Germinal center (tissue), 1 donor: ENCODE data around the gene CAMTA1.
A peak's percentile ranks its signal among the peaks of the same experiment; 100 is the strongest.

Source experiments
- DNase-seq: peaks from one replicate; pipeline ENCODE4 v3.0.0; 2012; ENCODE audit warnings: mixed read lengths, low spot score

The CAMTA1 gene

DNA sequence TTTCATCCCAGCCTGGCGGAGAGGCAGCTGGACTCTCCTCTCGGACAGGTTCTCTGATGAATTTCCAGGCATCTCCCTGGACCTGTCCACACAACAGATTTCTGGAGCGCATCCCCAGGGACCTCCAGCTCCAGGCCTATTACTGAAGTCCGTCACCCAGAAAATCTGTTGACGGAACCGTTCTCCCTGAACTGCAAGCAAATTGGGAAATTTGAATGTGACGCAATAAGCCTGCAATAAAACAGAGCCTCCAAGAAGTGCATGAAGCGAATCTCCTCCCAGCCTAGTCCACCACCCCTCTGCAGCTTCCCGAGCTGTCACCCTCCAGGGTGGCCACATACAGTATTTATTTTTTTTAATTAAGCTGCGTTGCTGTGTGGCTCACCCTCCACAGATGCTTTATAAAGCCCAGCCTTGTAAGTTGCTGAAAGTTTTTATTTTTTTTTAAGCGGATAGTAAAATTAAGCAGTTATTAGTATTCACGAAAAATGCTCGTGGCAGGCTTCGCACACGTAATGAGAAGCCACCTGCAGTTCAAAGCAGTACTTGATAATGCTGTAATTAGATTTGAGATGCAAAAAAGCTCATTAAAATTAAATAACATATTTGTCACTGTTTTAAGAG lies 173.3 kb downstream of the CAMTA1 start:
- no peak for DNase-seq

DNA sequence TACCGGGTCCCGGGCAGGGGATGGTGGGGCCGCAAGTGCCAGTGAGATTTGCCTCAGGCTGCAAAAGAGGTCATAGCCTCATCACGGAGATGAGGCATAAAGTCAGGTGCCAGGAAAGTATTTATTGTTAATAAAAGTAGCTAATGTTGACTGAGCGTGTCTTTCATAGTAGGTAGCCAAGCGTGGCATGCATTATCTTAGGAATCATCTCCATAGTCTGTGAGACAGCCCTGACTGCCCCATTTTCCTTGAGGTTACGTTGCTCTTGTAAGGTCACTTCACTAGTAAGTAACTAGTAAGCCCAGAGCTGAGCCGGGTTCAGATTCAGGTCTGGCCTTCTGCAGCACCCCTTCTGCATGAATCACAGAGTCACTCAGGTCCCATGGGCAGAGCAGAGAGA lies 174.2 kb downstream of the CAMTA1 start:
- DNase-seq, result no peak

DNA sequence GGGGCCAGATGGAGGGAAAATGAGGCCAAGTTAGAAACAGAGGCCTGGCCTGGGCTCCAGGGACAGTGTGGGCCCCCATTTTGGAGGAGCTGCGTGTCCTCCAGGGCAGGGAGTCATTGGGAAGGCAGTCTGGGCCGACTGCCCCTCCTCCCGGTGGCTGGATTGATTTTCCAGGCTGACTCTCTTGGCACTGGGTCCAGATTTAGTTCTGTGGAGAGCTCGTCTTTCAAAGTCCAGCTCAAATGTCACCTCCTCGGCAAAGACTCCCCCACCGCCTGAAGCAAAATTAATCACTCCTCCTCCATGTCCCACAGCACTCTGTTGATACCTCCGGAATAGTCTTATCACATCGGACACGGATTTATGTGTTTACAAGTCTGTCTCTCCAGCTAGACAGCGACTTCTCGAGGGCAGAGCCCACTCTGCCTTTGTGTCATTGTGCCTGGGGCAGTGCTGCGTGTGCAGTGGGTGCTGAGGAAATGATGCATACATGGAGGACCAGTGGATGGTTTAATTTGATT lies 175.1 kb downstream of the CAMTA1 start:
- DNase-seq, result no peak

DNA sequence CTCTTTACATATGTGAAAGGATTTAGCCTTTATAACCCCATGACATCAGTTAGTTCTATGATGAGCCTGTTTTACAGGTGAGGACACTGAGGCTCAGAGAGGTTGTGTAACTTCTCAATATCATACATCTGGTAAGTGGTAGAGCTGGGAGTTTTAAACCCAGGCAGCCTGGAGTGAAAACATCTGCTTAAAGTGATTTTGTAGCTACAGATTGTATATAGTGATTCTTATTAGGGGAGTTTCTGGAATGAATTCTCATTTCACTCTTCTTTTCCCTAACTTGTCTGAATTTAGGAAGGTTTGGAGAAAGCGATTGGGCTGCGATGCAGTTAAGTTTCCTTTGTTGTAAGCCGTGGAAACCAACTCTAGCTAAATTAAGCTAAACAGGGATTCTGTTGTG lies 175.6 kb downstream of the CAMTA1 start:
- no peak for DNase-seq

DNA sequence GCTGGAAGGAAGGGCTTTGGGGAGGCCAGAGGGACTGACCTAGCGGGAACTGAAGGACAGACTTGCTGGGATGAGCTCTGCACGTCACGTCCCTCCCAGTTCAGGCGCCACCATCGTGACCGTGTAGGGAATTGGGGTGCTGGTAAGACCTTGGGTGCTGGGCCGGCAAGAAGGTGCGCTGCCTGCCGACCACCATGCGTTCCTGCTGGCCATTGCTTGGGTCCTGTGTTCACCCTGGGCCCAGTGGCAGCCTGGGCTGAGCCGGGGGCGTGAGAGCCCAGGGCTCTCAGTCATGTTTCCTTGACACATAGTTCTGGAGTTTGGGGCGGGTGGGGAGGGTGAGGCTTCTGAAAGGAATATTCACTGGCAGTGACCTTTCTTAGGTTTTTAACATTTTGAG lies 176.0 kb downstream of the CAMTA1 start:
- DNase-seq, result no peak

DNA sequence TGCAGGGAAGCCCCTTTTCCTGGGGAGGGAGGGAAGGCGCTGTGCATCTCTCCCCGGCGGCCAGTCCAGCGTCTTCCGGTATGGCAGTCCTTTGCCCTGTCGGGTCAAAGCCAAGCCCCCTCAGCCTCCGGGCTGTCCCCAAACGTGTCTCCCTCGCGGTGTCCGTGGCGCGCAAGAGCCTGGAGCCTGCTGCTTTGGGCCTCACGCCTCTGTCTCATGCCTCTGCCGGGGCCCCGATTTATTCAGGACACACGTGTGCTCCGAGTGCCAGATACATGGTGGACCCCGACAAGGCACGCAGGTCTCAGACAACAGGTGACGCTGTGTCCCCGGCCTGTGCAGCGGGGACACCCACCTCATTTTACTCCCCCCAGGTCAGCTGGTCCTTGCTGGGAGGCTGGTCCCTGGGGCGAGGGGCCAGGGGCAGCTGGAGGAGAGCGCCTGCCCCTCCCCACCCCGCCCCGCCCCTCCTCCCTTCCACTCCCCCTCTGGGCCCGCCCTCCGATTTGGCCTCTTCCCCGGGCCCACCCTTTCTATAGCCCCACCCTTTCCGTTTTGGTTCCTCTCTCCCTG lies 176.7 kb downstream of the CAMTA1 start:
- no peak for DNase-seq

DNA sequence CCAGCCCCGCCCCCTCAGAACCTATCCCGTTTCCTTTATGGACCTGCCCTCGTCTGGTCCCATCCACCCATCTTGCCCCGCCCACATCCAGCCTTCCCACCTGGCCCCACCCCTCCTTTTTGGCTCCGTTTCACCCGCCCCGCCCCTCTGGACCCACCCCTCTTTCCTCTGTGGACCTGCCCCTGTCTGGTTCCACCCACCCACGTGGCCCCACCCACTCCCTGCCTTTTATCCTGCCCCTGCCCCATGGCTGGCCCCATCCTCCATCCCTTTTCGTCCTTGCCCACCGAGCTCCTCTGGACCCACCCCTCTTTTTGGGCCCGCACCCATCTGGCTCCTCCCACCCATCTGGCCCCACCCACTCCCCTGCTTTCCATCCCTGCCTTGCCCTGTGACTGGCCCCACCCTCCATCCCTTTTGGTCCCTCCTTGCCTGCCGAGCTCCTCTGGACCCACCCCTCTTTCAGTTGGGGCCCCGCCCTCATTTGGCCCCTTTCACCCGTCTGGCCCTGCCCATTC lies 177.3 kb downstream of the CAMTA1 start:
- DNase-seq, result peak; percentile 62

DNA sequence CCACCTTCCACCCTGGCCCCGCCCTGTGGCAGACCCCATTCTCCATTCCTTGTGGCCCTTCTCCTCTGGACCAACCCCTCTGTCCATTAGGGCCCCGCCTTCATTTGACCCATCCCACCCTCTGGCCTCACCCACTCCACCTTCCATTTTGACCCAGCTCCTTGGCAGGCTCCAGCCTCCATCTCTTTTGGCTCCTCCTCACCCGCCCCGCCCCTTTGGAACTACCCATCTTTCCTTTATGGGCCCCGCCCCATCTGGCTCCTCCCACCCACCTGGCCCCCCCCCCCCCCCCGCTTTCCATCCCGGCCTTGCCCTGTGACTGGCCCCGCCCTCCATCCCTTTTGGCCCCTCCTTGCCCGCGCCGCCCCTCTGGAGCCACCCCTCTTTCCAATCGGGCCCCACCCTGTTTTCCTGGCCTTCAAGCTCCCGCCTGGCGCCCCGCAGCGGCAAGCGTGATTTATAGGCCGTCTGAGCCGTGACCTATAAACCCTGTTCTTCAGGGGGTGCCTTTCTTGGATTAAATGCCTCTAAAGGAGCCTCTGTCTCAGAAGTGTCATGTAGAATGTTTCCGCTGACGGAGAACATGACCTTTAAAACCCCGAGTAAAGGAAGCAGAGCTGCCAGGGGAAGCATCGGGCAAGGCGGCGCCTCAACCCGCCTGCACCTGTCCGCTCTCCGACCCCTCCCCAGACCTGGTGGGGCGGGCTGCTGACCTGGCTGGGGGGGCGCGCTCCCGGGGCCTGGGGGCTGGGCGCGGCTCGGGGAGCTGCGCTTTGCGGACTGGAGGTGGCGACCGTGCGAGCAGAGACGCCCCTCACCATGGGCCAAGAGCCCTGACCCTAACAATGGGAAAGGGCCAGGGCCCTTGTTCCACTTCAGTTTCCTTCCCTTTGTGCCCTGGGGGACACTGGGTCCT lies 178.0 kb downstream of the CAMTA1 start:
- peak; percentile 61 for DNase-seq

DNA sequence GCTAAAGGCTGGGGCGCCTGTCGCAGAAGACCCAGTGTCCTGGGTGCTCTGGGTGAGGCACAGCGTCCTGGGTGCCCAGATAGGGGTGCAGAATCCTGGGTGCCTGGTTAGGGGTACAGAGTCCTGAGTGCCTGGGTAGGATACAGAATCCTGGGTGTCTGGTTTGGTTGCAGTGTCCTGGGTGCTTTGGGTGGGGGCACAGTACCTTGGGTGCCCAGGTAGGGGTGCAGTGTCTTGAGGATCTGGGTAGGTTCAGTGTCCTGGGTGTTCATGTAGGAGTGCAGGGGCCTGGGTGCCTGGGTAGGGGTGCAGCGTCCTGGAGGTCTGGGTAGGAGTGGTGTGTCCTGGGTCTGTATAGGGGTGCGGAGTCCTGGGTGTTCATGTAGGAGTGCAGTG lies 178.7 kb downstream of the CAMTA1 start:
- no peak for DNase-seq

DNA sequence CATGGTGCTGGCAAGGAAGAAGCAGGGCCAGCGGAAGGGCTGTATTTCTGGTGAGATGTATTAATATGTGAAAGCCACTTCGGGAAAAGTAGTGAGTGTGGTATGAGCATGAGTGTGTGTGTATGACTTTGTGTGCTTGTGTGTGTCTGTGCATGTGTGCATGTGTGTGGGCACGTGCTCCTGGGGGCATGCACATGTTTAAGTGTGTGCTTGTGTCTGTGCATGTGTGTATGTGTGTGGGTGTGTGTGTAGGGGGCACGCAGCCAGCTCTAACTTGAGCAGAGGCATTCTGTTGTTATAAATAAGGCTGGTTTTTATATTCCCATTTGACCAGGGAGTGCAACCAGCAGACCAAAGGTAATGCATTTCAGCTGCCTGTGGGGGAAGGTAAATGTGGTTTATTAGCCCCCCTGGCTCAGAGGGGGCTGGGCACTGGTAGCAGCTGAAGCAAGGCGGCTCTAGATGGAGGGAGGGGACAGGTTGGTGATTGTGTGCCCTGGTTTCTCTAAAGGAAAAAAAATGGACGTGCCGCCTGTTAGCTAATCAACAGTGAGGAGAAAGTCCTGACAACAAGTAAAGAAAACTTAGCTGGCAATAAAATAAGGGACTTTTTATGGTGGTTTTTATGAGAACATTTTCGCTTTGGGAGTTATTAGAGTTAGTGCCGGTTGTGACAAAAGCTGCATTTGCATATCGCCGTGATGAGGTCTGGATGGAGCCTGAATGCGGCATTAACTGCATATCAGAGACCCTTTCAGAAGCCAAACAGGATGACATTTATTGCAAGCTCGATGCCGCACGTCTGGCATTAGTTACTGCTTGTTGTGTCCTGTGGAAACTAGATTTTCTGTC lies 180.1 kb downstream of the CAMTA1 start:
- DNase-seq, result no peak

DNA sequence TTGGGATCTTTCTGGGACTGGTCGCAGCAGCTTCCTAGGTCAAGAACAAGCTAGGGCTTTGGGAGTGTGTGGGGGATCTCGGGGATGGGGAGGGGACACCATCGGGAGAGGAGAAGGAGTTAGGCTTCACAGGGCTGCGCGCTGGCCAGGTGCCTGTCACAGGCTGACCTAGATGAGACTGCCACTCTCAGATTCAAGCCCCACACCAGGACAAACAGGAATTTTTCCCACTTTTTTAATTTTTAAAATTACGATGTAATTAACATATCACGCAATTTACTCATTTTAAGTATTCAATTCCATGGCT lies 180.6 kb downstream of the CAMTA1 start:
- no peak for DNase-seq

DNA sequence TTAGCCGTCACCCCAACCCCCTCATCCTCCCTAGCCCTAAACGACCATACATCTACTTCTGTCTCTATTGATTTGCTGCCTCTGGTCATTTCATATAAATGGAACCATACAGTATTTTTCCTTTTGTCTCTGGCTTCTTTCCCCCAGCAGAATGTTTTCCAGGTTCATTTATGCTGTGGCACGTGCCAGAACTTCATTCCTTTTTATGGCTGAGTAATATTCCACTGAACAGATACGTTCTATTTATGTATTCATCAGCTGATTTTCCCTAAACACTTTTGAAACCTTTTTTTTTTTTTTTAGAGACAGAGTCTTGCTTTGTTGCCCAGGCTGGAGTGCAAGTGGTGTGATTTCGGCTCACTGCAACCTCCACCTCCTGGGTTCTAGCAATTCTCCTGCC lies 181.1 kb downstream of the CAMTA1 start:
- no peak for DNase-seq

DNA sequence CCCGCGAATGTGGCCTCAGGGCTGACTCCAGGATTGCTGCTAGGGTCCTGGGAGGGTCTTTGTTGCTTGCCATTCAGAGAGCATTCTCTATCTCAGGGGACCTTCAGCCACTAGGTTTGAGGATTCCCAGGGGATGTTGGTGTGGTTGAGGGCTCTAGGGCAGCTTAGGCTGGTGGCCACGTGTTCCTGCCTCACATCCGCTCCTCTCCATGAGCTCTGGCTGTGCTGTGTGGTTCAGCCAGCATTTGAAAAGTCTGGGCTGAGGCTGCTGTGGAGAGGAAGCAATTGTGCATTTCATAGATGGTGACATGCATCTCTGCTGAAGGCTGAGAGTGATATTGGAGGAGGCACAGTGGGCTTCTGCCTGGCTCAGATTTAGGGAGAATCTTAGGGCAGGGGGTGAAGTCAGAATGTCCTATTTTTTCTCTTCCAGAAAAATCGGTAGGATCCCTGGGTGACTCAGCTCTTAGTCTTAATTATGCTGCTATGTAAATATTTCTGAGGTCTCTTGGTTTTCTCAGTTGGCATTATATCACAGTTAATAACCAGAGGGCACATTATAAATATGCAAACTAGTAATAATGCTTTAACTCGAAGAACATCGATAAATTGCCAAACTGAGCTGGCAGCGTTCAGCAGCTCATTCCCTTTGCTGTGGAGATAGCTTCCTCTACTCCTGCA lies 182.3 kb downstream of the CAMTA1 start:
- DNase-seq, result no peak

DNA sequence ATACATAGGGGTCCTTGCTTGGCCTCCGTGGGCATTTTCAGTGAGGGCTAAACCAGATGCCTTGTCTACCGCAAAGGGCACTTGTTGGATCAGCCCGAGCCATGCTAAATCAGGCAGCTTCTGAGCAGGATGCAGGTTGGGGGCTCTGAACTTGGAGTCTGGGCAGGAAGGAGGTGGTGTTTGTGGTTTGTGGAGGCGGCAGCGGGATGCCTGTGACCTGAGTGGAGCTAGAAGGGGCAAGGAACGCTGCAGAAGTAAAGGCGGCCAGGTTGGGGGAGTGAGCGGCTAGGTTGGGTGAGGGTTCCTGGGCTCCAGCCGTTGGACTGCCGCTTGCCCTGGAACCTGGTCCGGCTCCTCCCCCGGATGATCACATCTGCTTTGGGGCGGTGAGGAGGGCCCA lies 183.9 kb downstream of the CAMTA1 start:
- DNase-seq, result no peak

DNA sequence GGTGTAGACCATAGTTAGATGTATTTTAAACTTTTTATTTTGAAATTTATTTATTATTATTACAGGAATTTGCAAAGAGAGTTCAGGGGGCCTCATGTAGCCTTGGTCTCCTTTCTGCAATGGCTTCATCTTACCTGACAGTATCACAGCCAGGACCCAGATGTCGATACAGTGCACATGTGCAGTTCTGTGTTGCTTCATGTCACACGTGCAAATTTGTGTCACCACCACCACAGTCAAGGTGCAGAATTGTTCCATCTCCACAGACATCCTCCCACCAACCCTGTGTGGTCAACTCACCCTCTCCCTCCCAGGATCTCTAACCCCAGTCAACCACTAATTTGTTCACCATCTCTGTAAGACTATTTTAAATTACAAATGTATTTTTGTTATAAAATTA lies 184.5 kb downstream of the CAMTA1 start:
- no peak for DNase-seq

DNA sequence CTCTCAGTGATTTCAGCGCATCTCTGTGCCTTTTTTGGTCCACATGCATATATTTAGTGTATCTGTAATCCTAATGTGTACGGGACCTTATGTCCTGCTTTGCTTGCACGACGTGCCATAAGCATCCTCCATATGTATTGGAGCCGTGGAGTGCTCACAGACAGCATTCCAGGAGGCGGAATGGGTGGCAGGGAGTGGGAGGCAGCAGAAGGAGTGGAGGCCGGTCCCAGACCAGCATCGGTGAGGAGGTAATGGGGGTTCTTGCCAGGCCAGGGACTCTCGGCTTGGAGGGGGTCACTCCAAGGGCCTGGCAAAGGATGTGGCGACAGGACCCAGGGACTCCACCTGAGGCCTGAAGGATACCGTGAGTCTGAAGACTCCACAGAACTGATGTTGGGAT lies 185.0 kb downstream of the CAMTA1 start:
- no peak for DNase-seq

DNA sequence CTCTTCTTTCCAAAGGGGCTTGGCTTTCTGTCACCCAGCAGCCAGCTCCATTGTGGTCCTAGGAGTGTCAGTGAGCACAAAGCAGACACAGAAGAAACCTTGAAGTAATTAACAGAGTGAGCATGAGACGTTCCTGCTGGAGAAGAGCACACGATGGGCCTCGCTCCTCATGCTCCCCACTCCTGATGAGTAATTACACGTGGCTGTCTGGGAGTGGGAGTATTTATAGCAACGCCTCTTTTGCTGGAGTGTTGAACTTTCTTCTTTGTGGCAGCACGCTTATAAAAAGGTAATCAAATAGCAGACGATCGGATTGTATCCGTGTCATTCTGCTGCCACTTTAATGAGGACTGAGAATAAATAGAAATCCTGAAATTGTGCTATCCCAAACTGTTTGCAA lies 185.8 kb downstream of the CAMTA1 start:
- no peak for DNase-seq

DNA sequence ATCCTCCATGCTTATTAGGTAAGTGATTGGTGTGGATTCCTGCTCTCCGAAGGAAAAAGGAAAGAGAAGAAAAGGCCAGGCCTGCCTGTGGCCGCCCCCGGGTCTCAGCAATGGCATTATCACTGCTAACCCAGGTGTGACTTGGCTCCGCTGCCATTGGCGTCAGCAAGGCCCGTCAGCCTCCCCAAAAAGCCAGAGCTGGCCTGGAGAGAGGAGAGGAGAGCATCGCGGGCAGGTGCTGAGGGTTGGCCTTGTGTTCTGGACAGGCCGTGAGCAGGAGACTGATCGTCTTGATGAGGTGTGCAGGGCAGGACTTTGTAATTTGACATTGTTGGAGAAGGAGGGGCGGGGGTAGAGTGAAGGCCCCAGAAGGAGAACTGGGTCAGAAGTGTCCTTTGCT lies 186.4 kb downstream of the CAMTA1 start:
- no peak for DNase-seq

DNA sequence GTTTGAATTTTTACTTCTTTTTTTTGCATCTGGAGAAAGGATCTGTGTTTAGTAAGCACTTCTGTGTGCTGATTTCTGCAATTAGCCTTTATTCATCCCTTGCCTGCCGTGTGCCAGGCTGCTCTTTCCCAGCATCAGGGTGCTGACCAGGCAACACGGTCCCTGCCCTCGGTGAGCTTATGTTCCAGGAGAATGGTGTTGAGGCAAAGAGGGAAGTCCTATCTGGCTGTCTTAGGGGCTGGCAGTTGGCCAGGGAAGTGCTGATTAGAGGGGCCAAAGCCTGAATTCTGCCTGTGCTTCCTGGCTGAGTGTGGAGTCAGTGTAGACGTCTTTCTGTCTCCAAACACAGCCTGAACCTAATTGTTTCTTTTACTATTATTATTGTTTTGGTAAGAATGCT lies 187.1 kb downstream of the CAMTA1 start:
- DNase-seq, result no peak

DNA sequence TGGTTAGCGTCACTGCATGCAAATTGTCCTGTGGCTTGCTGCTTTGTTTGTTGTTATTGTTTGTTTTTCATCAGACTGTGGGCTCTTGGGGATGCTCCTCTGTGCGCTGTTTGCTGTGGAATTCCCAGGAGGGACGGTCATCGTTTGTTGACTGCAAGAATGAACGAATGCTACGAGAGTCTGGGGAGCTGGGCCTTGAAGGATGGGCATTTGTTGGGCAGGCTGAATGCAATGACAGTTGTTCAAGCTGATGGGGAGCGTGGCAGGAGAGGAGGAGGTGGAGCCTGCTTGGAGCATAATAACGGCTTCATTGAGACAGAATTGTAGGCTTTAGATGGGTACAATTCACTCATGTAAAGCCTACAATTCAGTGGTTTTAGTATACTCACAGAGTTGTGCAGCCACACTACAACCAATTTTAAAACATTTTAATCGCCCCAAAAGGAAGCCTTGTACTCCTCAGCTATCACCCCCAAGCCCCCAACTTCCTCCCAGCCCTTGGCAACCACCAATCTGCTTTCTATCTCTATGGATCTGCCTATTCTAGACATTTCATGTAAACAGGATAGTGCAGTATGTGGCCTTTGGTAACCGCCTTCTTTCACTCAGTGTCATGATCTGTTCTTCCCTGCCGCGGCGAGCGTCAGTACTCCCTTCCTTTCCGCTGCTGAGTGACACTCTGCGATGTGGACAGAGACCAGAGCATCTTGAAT lies 190.2 kb downstream of the CAMTA1 start:
- DNase-seq, result no peak

DNA sequence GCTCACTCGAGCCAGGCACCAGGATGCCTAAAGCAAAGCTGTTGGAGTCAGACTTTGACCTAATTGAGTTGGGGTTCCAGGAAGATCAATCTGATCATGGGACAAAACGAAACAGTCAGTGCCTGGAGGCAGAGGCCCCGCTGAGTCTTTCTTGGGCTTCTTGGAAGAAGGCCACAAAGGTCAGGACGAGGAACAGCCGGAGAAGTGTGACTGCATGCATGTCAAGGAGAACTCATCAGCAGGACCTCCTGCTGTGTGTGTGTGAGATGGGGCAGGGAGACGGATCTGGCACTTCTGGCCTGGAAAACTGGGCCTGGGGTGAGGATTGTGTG lies 190.8 kb downstream of the CAMTA1 start:
- no peak for DNase-seq
